OCI-LY1 (cell line): ENCODE results near the gene TLL2.

ENCODE experiments used
- H2AFZ ChIP-seq: fragments of 200-600 bp; sonication (generic), shearing (Covaris generic); 2 replicates; pipeline ENCODE4 v1.6.0; 2014; ENCODE audit warnings: antibody characterized with exemption, mild to moderate bottlenecking, low read length
- H3F3A ChIP-seq: fragments of 200-600 bp; sonication (generic), shearing (Covaris generic); 2 replicates; pipeline ENCODE4 v1.6.0; 2014; ENCODE audit warnings: mild to moderate bottlenecking, antibody characterized with exemption, low read length, moderate library complexity; ENCODE audit not compliant: insufficient read depth
- H3K27ac ChIP-seq: fragments of 200-600 bp; sonication (generic); 2 replicates; pipeline ENCODE4 v1.5.1; 2014; ENCODE audit warnings: low read length, mixed run types, mild to moderate bottlenecking, low read depth; ENCODE audit not compliant: poor library complexity, severe bottlenecking
- H3K27me3 ChIP-seq: fragments of 200-600 bp; sonication (generic); 2 replicates; pipeline ENCODE4 v1.6.0; 2014; ENCODE audit warnings: antibody characterized with exemption, mild to moderate bottlenecking, low read length, moderate library complexity; ENCODE audit not compliant: insufficient read depth
- H3K36me3 ChIP-seq: fragments of 200-600 bp; sonication (generic); 2 replicates; pipeline ENCODE4 v1.6.1; 2014; ENCODE audit warnings: mild to moderate bottlenecking, antibody characterized with exemption, low read length, moderate library complexity, mixed read lengths; ENCODE audit not compliant: insufficient read depth
- H3K4me1 ChIP-seq: fragments of 200-600 bp; sonication (generic); 2 replicates; pipeline ENCODE4 v1.5.1; 2014; ENCODE audit warnings: mild to moderate bottlenecking, low read length, moderate library complexity; ENCODE audit not compliant: insufficient read depth, severe bottlenecking
- H3K4me2 ChIP-seq: fragments of 200-600 bp; sonication (generic), shearing (Covaris generic); 2 replicates; pipeline ENCODE4 v1.6.1; 2014; ENCODE audit warnings: low read length
- H3K4me3 ChIP-seq: fragments of 200-600 bp; sonication (generic); 2 replicates; pipeline ENCODE4 v1.5.1; 2014; ENCODE audit warnings: low read length, low read depth, mild to moderate bottlenecking, mixed read lengths; ENCODE audit not compliant: poor library complexity, severe bottlenecking
- H3K79me2 ChIP-seq: fragments of 200-600 bp; shearing (Covaris generic); 2 replicates; pipeline ENCODE4 v1.6.1; 2016; ENCODE audit warnings: mixed run types, low read length, mixed read lengths; ENCODE audit not compliant: insufficient read depth
- H3K9ac ChIP-seq: fragments of 200-600 bp; sonication (generic), shearing (Covaris generic); 2 replicates; pipeline ENCODE4 v1.6.1; 2014; ENCODE audit warnings: mild to moderate bottlenecking, low read length, mixed read lengths
- H3K9me2 ChIP-seq: fragments of 200-600 bp; sonication (generic), shearing (Covaris generic); 2 replicates; pipeline ENCODE4 v1.6.1; 2014; ENCODE audit warnings: low read depth, mild to moderate bottlenecking, low read length, mixed read lengths
- H3K9me3 ChIP-seq: fragments of 200-600 bp; shearing (Covaris generic); 2 replicates; pipeline ENCODE4 v1.6.1; 2014; ENCODE audit warnings: low read length, mixed read lengths
- H4K20me1 ChIP-seq: fragments of 200-600 bp; sonication (generic), shearing (Covaris generic); 2 replicates; pipeline ENCODE4 v1.6.0; 2016; ENCODE audit warnings: mild to moderate bottlenecking, low read length; ENCODE audit not compliant: insufficient read depth
- CTCF ChIP-seq: fragments of 200-600 bp; sonication (generic), shearing (Covaris generic); IDR thresholded peaks from 2 replicates; pipeline ENCODE4 v1.5.1; 2017; ENCODE audit warnings: mild to moderate bottlenecking, antibody characterized with exemption, low read length, moderate library complexity, mixed read lengths
- EZH2 ChIP-seq: fragments of 200-600 bp; sonication (generic), shearing (Covaris generic); IDR thresholded peaks from 2 replicates; pipeline ENCODE4 v1.8.0; 2017; ENCODE audit warnings: borderline replicate concordance, mixed run types, mild to moderate bottlenecking, antibody characterized with exemption, low read length, moderate library complexity, mixed read lengths

TLL2 gene

GRCh38 chr10:96452494-96453153, 61.1 kb downstream of the TLL2 start:
- H3K27me3 ChIP-seq = no peaks in the 10 kb centered on the region
- no peaks in the 10 kb centered on the region for H3K4me1 ChIP-seq
- no peak overlapping the region for H3K4me2 ChIP-seq
- H2AFZ ChIP-seq = no peak overlapping the region
- H3K4me3 ChIP-seq = no peak overlapping the region
- H3K36me3 ChIP-seq = no peaks in the 10 kb centered on the region
- H3K79me2 ChIP-seq = no peaks in the 10 kb centered on the region
- no peak overlapping the region for H3K27ac ChIP-seq
- no peaks in the 10 kb centered on the region for H3K9me3 ChIP-seq
- no peaks in the 10 kb centered on the region for H3K9me2 ChIP-seq
- TF ChIP-seq CTCF (no peak), EZH2 (no peak)
- H4K20me1 ChIP-seq = no peaks in the 10 kb centered on the region
- H3F3A ChIP-seq = no peaks in the 10 kb centered on the region
- no peak overlapping the region for H3K9ac ChIP-seq

- no peak overlapping the region for H3K4me3 ChIP-seq
- no peaks in the 10 kb centered on the region for H3K9me2 ChIP-seq
- TF ChIP-seq EZH2 (no peak), CTCF (no peak)
- H4K20me1 ChIP-seq = no peaks in the 10 kb centered on the region
- no peaks in the 10 kb centered on the region for H3K9me3 ChIP-seq
- H3F3A ChIP-seq = no peaks in the 10 kb centered on the region
- H3K27ac ChIP-seq = no peak overlapping the region
- no peaks in the 10 kb centered on the region for H3K36me3 ChIP-seq
- no peaks in the 10 kb centered on the region for H3K27me3 ChIP-seq
- no peak overlapping the region for H3K9ac ChIP-seq
- no peak overlapping the region for H3K4me2 ChIP-seq
- no peaks in the 10 kb centered on the region for H3K4me1 ChIP-seq
- no peak overlapping the region for H2AFZ ChIP-seq
- no peaks in the 10 kb centered on the region for H3K79me2 ChIP-seq
Observed at GRCh38 chr10:96450529-96451207, 63.1 kb downstream of the TLL2 start.

DNA sequence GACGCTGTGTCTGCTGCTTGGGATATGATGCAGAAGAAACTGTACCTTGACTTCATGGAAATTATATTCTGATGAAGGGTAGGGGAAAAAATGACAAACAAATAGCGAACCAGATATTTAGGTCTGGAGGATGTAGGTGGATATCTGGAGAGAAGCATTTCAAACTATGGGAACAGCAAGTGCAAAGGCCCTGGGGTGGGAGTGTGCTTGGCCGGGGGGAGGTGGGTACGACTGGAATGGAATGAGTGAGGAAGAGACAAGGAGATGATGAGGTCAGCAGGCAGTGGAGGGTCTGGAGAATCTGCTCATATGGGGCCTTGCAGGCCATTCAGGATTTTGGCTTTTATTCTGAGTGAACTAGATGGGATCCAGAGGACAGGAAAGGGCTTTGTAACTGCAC, 65.2 kb downstream of the TLL2 start:
- Histone ChIP-seq H3K36me3 (no peaks in the 10 kb centered on the region), H3K9me3 (no peaks in the 10 kb centered on the region), H2AFZ (no peak overlapping the region), H3K9me2 (no peaks in the 10 kb centered on the region), H3K27me3 (no peaks in the 10 kb centered on the region), H3K4me3 (no peak overlapping the region), H4K20me1 (no peaks in the 10 kb centered on the region), H3F3A (no peaks in the 10 kb centered on the region), H3K79me2 (no peaks in the 10 kb centered on the region), H3K27ac (no peak overlapping the region), H3K4me2 (no peak overlapping the region), H3K4me1 (no peaks in the 10 kb centered on the region), H3K9ac (no peak overlapping the region)
- TF ChIP-seq EZH2 (no peak), CTCF (no peak)
